Cardiac fibroblast (primary cell): ENCODE data around the gene PNKD.

Experiments
- DNase-seq, 2 donors: peaks; one replicate each; pipeline versions ENCODE4 v3.0.0 to v3.0.0-alpha.2; 2010; ENCODE audit warnings: low read depth in 2 of 2
- H3K4me3 ChIP-seq, 2 donors: replicated peaks in 1 of 2; 1 replicate in 1 of 2; 2 replicates in 1 of 2; pipeline ENCODE4 v1.5.1; 2011; ENCODE audit warnings: low read depth in 2 of 2, low read length in 2 of 2, mild to moderate bottlenecking in 2 of 2, moderate library complexity in 1 of 2
- CTCF ChIP-seq: IDR thresholded peaks from one replicate; pipeline ENCODE4 v1.5.1; 2011; ENCODE audit warnings: low read depth, mild to moderate bottlenecking, low read length, inconsistent platforms

The PNKD gene

DNA sequence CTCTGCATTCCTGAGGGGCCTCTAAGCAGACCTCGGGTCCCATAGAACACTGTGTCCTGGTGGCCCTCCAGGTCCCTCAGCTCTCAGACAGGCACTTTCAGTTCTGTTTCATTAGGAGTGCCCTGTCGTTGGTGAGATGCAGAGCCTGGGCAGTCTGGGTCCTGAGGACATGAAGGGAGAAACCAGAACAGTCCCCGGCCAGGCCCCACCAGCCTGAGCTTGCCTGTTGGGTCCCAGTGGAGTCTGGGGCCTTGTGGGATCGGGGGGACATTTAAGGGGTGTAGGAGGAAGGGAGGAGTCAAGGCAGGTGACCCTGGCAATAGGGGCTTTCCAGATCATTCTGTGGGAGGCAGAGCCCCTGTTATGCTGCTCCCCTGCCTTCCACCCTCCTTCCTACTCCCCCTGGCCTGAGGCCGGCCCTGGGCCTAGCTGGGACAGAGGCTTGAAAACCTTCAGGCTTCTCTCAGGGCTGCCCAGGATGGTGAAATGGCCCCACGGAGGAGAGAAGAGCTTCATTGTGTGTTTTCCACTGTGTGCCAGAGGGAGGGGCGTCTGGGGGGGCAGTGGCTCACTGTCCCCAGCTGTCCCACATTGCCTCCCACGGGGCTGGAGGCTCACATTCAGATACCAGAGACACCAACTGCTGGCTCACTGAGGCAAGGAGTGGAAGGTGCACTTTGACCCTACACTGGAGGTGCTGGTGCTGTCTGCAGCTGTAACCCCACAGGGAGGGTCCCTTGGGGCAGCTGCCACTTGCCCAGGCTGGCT, 59.7 kb downstream of the PNKD start:
- DNase-seq = no peak
- no peak overlapping the region for H3K4me3 ChIP-seq
- TF ChIP-seq CTCF = no peak

- no peak overlapping the region for H3K4me3 ChIP-seq
- no peak for DNase-seq
- no peak for TF ChIP-seq CTCF
Measured at GRCh38 chr2:218331745-218332144, 61.4 kb downstream of the PNKD start.

GRCh38 chr2:218332288-218332687, 62.0 kb downstream of the PNKD start:
- no peak for TF ChIP-seq CTCF
- H3K4me3 ChIP-seq = no peak overlapping the region
- no peak for DNase-seq

GRCh38 chr2:218332920-218333645, 62.8 kb downstream of the PNKD start:
- no peak overlapping the region for H3K4me3 ChIP-seq
- DNase-seq = peak in 1 of 2 donors; percentile 41
- TF ChIP-seq CTCF = no peak

DNA sequence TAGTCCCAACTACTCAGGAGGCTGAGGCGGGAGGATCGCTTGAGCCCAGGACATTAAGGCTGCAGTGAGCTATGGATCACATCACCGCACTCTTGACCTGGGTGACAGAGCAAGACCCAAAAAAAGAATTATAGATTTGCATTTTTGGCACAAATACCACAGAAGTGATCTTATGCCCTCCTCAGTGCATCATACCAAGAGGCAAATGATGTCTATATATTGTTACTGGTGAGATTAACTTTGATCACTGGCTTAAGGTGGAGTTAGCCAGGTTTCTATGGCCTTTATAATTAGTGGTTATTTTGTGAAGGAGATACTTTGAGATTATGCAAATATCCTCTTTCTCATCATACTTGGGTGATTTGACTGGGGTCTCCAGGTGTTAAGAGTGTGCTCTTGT, 64.2 kb downstream of the PNKD start:
- no peak for DNase-seq
- no peak overlapping the region for H3K4me3 ChIP-seq
- no peak for TF ChIP-seq CTCF

GRCh38 chr2:218340656-218341055, 70.3 kb downstream of the PNKD start:
- TF ChIP-seq CTCF = no peak
- H3K4me3 ChIP-seq = no peak overlapping the region
- DNase-seq = no peak
